CD4-positive, alpha-beta T cell treated with Interleukin-17A for 4 hours (primary cell): ENCODE data around the gene NPAS3.

Experiments used
- DNase-seq: peaks from one replicate; pipeline ENCODE4 v3.0.0-alpha.2; 2020; ENCODE audit warnings: mixed read lengths

NPAS3 gene

GRCh38 chr14:33191855-33192254 is 253.2 kb downstream of the NPAS3 start:
- no peak for DNase-seq

- no peak for DNase-seq
These were observed 255.9 kb downstream of the NPAS3 start for GRCh38 chr14:33194551-33194950.

- DNase-seq = no peak
These were observed 260.0 kb downstream of the NPAS3 start for GRCh38 chr14:33198684-33199083.

GRCh38 chr14:33201116-33201515 is 262.4 kb downstream of the NPAS3 start:
- no peak for DNase-seq

GRCh38 chr14:33206981-33207380 is 268.3 kb downstream of the NPAS3 start:
- DNase-seq = no peak

- no peak for DNase-seq
These were observed 268.9 kb downstream of the NPAS3 start for GRCh38 chr14:33207467-33208017.

GRCh38 chr14:33210311-33210710 is 271.6 kb downstream of the NPAS3 start:
- DNase-seq = no peak

- DNase-seq = no peak
These were observed 279.3 kb downstream of the NPAS3 start for GRCh38 chr14:33218026-33218425.

- no peak for DNase-seq
These were observed 281.3 kb downstream of the NPAS3 start for GRCh38 chr14:33219957-33220356.

GRCh38 chr14:33229269-33229929 is 290.7 kb downstream of the NPAS3 start:
- DNase-seq = no peak

GRCh38 chr14:33230021-33230420 is 291.3 kb downstream of the NPAS3 start:
- DNase-seq = no peak

GRCh38 chr14:33232031-33232430 is 293.4 kb downstream of the NPAS3 start:
- DNase-seq = no peak

- no peak for DNase-seq
These were observed 298.5 kb downstream of the NPAS3 start for GRCh38 chr14:33237115-33237740.

GRCh38 chr14:33239465-33239864 is 300.8 kb downstream of the NPAS3 start:
- DNase-seq = no peak

GRCh38 chr14:33240466-33240865 is 301.8 kb downstream of the NPAS3 start:
- no peak for DNase-seq

GRCh38 chr14:33241331-33241730 is 302.7 kb downstream of the NPAS3 start:
- DNase-seq = no peak

GRCh38 chr14:33249233-33249820 is 310.6 kb downstream of the NPAS3 start:
- DNase-seq = no peak

- no peak for DNase-seq
These were observed 312.3 kb downstream of the NPAS3 start for GRCh38 chr14:33250963-33251362.

GRCh38 chr14:33254342-33254741 is 315.7 kb downstream of the NPAS3 start:
- DNase-seq = no peak

- DNase-seq = no peak
These were observed 316.2 kb downstream of the NPAS3 start for GRCh38 chr14:33254861-33255395.

- DNase-seq = no peak
These were observed 319.1 kb downstream of the NPAS3 start for GRCh38 chr14:33257796-33258195.

GRCh38 chr14:33259764-33260163 is 321.1 kb downstream of the NPAS3 start:
- DNase-seq = no peak

- no peak for DNase-seq
These were observed 332.5 kb downstream of the NPAS3 start for GRCh38 chr14:33271216-33271615.

- no peak for DNase-seq
These were observed 333.2 kb downstream of the NPAS3 start for GRCh38 chr14:33271891-33272290.
